Measurements from ENCODE around the gene KCNG2.

The KCNG2 gene

DNA sequence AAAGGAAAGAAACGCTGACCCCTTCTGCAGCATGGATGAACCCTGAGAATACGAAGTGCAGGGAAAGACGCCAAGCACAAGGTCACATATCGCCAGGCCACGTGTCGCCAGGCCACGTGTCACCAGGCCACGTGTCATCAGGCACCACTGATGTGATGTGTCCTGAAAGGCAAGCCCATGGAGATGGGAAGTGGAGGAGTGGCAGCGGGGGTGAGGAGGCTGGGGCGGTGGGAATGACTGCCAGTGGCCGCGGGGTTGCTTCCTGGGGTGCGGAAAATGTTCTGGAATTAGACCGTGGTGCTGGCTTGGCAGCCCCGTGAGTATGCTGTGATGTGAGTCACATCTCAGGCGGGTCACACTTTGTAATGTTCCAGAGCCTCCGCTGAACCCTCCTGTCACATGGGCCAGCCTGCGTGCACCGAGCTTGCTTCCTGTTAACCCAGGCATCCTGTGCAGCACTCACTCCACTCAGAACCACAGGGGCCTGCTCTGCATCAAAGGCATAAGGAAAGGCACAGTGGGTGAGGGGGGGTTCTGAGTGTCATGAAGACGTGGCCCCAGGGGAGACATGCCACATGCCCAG lies 114.8 kb downstream of the KCNG2 start:
- no peak for DNase-seq

- no peak for DNase-seq
Observed at GRCh38 chr18:79912994-79913831, 115.5 kb downstream of the KCNG2 start.

DNA sequence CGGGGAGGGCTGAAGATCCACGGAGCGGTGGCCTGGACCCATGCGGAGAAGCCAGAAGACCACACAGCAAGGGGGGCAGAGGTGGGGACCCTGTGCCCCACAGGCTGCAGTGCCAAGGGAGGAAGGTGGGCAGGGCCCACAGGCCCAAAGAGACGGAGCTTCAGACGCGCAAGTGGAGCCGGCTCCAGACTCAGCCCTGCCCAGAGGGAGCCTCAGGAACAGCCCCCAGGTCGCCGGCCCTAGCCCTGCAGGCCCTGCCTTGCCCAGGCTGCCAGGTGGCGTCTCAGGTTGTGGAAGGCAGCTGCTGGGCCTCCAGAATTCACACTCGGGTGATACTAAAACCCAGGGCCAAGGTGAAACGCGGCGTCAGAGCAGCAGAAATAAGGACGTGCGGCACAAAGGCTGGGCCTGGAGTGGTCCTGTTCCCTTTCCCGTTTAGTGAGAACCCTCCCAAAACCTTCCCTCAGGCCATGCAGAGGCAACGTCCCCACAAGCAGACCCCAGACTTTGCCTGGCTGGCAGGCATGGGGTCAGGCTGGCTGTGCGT lies 116.9 kb downstream of the KCNG2 start:
- no peak for DNase-seq

DNA sequence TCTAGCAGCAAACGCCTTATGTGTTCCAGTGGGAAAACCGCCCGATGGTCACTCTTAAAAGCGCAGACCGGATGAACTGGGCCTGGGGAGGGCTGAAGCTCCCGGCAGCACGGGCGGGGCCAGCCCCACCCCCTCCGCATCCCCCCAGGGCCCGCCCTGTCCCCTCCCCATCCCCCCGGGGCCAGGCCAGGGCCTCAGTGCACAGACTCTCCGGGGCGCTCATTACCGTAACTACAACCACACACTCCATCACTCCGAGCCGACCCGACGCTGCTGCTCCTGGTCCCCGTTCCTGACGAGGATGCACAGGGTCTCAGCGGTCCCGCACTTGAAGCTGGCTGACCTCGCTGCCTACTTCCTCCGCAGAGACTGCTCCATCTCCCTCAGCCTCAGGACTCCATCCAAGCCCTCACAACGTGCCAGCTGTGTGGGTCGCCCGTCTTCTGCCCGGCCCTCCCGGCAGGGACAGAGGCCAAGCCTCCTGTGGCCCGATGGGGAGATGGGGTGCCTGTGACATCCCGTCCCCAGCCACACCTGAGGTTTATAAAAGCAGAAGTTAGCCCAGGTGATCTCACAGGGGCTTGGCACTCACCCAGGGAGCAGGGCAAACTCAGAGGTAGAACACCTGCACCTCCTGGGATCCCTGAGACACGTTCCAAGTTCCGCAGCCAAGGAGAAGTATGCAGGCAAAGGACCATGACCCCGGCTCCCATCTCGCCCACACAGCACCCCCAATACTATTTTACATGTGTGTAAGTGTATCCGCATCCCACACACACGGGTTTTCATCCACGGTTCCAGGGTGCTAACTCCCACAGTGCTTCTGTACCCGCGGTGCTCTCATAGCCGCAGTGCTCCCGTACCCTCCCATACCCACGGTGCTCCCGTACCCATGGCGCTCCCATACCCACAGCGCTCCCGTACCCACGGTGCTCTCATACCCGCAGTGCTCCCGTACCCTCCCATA lies 117.7 kb downstream of the KCNG2 start:
- DNase-seq = no peak

DNA sequence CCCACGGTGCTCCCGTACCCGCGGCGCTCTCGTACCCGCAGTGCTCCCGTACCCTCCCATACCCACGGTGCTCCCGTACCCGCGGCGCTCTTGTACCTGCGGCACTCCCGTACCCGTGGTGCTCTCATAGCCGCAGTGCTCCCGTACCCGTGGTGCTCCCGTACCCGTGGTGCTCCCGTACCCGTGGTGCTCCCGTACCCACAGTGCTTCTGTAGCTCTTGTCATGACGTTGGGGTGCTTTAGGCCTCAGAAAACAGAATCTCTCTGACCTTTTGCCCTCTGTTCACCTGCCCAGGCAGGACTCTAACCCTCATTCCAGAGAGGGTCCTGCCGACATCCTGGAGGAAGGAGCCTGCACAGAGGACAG lies 118.4 kb downstream of the KCNG2 start:
- no peak for DNase-seq

DNA sequence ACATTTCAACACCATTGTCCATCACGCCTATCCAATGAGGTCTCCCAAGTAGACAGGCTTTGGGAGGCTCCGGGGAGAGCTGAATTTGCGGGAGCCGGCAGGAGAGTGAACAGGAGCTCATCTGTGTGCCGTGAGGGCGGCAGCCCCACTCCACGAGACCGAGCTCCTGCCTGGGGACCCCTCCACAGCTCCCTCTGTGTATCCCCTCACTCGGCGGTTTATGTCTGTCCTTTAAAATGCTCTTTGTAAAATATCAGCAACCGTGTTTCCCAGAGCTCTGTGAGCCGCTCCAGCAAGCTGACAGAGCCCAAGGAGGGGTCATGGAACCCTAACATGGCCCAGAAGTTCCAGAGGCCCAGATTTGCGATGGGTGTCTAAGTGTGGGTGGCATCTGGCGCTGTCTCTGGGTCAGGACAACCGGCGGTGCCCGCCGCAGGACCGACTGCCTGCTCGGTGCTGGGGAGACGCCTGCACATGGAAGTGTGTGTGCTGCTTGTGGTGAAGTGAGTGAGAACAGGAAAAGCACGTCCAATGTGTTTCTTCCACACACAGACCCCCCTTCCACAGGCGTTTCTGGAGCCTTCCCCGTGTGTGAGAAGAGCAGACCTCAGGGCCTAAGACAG lies 118.9 kb downstream of the KCNG2 start:
- DNase-seq = no peak

DNA sequence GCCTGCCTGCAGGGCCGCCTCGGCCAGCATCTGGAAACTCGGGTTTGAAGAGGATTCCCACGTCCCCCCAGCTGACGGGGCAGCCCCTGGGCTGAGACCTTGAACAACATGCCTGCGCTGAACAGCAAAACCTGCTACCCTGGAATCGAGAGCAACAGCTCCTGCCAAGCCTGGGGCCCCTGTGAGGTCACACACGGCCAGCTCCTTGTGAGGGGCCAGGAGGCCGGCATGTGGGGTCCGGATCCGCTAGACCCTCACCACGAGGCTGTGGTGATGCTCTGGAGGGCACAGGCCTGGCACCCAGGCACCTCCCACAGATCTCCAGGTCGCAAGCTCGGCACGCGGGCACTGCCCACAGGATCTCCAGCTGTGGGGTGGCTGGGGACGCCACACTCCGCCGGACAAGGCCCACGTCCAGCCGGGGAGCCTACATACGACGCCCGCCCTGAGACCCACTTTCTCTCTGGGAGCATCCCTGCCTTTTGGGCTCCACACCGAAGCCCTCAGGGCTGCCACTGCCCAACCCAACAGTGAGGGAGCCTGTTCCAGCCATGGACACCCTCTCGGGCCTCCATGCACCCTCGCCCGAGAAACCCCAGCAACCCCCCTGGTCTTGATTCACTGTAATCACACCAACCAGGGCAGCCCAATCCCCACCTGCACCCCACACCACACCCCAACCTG lies 119.6 kb downstream of the KCNG2 start:
- DNase-seq = no peak

DNA sequence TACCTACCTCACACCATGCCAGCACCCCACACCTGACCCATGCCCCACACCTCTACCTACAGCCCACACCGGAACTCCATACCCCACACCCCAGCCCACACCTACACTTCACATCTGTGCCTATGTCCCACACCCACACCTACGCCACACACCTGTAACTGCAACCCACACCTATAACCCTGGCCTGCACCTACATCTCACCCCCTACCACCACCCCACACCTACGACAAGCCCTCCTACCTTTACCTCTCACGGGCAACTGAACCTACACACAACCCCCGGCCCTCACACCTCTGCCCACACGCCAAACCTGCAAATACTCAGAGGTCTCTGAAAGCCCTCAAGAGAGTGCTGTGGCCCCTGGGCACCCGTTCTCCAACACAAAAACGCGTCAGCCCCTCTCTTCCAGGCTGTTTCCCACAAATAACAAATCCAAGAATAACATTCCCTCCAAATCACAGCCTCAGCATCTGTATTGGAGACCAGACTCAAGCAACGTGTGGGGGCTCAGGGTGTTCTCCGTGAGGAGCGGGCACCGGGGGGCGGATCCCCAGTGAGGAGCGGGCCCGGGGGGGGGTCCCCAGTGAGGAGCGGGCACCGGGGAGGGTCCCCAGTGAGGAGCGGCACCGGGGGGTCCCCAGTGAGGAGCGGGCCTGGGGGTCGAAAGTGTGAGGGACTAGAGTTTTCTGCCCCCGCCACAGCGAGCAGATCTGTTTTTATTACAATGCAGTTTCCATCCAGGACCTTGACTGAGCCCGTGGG lies 120.3 kb downstream of the KCNG2 start:
- no peak for DNase-seq

DNA sequence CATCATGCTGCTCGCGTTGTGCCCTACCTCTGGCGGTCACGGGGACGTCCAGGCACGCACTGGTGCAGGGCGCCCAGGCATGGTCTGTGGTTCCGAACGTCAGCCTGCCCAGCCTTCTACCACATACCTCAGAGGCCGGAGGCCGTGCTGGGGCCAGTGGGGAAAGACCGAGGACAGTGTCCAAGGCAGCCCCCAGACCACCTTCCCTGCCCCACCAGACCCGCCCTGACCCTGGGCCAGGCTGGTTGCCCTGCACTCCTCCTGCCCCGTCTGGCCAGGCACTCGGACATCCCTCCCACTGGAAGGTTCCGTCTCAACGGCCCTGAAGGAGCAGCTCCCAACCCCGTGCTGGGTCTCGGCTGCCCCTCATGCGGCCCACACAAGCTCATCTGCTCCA lies 120.9 kb downstream of the KCNG2 start:
- no peak for DNase-seq

- DNase-seq = no peak
Observed at GRCh38 chr18:79919089-79919488, 121.4 kb downstream of the KCNG2 start.

GRCh38 chr18:79921984-79922965 lies 124.5 kb downstream of the KCNG2 start:
- DNase-seq = no peak

GRCh38 chr18:79922971-79923411 lies 125.3 kb downstream of the KCNG2 start:
- DNase-seq = no peak

GRCh38 chr18:79923896-79924585 lies 126.3 kb downstream of the KCNG2 start:
- DNase-seq = no peak

DNA sequence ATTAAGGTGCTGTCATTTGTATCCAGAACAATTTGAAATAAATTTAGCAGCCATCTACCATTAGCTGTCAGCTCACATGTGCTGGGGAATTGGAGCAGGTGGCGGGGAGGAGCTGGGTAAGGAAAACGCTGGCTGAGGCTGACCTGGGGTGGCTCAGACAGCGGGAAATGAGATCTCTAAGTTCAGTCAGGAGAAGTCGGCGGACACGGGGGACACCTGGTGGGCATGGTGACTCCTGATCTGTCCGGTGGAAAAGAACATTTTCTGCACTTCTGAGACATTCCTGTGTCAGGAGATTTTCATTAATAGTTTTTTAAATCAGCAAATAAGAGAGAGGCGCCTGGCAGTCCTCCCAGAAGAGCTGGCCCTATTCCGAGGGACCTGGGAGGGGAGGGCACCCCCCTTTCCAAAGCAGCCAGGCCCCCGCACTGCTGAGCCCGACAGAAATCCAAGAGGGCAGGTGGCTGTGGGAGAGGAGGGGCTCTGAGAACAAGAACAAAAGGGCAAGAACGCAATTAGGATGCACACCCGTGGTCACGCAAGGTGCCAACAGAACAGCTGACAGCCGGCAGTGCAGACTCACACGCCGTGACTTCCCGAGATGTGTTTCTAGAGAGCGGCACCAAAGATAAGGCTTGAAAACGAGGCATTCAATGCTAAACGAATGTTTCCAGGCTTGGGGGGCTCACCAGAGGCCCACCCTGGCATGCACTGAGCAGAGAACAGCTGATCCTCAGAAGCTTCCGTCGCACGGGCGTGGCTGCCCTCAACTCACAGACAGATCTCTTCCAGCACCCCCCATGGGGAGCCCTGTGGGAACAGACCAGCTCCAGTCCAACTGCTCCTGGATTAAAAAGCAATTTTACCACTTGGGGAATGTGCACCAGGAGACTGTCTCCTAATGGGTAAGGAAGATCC lies 127.3 kb downstream of the KCNG2 start:
- DNase-seq = no peak

DNA sequence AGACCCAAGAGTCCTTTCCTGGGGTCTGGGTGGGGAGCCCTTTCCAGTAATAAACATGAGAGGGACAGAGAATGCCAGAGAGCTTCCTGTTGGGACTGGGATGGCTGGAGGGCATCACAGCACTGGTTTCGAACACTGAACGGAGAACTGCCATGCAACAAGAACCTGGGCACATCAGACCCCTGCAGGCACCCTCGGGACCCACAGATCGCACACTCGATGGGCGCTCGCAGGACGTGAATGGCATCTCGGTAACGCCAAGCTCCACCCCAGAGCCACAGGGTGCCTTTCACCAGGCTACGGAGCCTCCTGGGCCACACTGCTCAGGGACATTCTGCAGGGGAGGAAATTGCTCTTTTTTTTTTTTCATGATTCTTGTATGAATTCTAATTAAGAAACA lies 128.6 kb downstream of the KCNG2 start:
- no peak for DNase-seq

DNA sequence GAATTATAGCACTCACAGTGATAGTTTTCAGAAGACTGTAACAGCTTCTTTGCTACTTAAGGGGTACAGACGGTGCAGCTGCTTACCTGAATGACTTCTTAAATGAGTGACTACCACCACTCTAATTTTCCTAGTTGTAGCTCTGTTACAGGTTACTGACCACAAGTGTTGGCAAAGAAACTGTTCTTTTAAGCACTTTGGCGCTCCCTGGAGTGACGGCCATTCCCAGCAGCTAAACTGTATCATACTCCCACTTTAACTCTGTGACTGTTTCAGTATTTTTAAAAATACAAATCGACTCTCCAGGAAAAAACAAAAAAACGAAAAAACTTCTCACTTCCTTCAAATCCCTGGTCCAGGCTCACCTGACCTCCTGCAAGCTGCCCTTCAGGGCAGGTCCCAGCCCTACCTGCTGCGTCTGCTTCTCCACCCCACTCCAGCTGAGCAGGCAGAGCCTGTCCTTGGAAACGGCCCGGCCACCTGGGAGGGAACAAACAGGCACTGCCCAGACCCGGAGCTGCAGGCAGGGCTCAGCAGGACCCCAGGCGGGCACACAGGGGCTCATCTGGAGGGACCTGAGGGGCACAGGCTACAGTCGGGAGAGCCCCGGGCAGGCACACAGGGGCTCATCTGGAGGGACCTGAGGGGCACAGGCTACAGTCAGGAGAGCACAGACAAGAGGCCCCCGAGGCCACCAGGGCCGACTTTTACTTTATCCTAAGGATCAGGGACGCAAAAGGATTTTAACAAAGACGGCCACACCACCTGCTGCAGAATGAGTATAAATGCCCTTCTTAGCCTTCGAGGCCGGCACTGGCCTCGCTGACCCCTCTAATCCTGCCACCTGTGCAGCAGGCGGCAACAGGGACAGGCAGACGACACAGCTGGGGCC lies 129.2 kb downstream of the KCNG2 start:
- DNase-seq = no peak
